Uterus (tissue), 2 donors: ENCODE data around the gene NUPR1.

ENCODE experiments used
- POLR2A ChIP-seq, 2 donors: fragments of 450-650 bp; IDR thresholded peaks; one replicate each; pipeline ENCODE4 v1.6.1; 2016; ENCODE audit warnings: antibody characterized with exemption in 2 of 2, mild to moderate bottlenecking in 1 of 2, moderate library complexity in 1 of 2
- TF ChIP-seq, protein P1 (sequence below), 4 experiments: fragments of 200-600 bp in 2 of 4; fragments of 450-650 bp in 2 of 4; sonication (generic) in 2 of 4; IDR thresholded peaks; one replicate each; pipeline ENCODE4 v1.5.1; 2016 to 2019; ENCODE audit warnings: antibody characterized with exemption in 4 of 4, mild to moderate bottlenecking in 2 of 4, moderate library complexity in 1 of 4

DNA sequence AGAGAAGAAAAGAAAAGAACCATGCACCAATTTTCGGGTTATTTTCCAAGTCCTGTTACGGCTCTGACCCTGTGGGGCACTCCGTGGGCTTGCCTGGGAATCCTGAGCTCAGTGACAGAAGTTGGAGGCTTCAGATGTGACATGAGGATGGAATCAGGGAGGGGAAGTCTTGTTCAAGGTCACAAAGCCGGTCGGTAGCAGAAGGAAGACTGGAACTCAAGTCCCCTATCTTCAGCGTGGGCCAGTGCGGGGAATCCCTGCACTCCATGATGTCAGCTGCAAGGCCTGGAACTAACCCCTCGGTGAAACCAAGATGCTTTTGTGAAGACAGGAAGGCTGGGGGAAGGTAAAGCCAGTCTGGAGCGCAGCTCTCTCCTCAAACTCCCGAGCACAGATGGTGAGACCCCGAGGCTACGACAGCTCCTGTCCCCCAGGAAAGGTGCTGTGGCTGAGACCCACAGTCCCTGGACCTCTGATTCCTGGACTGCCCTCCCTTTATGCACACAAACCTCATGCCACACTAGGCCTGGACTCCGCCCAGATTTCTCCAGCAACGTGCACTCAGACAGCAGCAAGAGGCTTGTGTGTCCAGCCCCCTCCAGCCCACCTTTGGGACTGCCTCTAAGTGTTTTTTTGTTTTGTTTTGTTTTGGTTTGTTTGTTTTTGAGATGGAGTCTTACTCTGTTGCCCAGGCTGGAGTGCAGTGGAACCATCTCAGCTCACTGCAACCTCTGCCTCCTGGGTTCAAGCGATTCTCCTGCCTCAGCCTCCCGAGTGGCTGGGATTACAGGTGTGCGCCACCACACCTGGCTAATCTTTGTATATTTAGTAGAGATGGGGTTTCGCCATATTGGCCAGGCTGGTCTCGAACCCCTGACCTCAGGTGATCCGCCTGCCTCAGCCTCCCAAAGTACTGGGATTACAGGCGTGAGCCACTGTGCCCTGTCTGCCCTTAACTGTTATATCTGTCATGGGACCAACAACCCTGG lies 26.7 kb downstream of the NUPR1 start:
- no peak for TF ChIP-seq POLR2A (IDR thresholded peaks at IDR 0.05)
- TF ChIP-seq, protein P1, sequence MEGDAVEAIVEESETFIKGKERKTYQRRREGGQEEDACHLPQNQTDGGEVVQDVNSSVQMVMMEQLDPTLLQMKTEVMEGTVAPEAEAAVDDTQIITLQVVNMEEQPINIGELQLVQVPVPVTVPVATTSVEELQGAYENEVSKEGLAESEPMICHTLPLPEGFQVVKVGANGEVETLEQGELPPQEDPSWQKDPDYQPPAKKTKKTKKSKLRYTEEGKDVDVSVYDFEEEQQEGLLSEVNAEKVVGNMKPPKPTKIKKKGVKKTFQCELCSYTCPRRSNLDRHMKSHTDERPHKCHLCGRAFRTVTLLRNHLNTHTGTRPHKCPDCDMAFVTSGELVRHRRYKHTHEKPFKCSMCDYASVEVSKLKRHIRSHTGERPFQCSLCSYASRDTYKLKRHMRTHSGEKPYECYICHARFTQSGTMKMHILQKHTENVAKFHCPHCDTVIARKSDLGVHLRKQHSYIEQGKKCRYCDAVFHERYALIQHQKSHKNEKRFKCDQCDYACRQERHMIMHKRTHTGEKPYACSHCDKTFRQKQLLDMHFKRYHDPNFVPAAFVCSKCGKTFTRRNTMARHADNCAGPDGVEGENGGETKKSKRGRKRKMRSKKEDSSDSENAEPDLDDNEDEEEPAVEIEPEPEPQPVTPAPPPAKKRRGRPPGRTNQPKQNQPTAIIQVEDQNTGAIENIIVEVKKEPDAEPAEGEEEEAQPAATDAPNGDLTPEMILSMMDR (IDR thresholded peaks at IDR 0.05), result no peak
